HCT116 (cell line): Measurements from ENCODE around the gene FGFR1OP2. TPM values are rescaled to one million over a fixed set of nuclear protein-coding genes. Genes with fewer than 3 reads are reported as not detected.

Experiments used
- ATAC-seq: fragments of 200-7000 bp; cut with Tn5 transposase; 2 replicates; pipeline ENCODE4 v1.9.1; 2020; ENCODE audit warnings: mild to moderate bottlenecking, moderate library complexity
- BruUV-seq: library from RNA; stranded (reverse); fragments of 400-500 nt; replicated peaks from 2 replicates; lab custom pipeline; 2021; lab: Mats Ljungman, UMichigan
- CTCF ChIA-PET: fragments of 300-600 bp; sonication (Branson Sonifier 250); formaldehyde crosslinking; loops from one replicate; lab custom pipeline; 2021; ENCODE audit warnings: antibody characterized with exemption; lab: Charles Lee
- POLR2A ChIA-PET: fragments of 300-600, 350-600 bp; sonication (Branson Sonifier 250); formaldehyde crosslinking; loops from one replicate; lab custom pipeline; 2021; ENCODE audit warnings: antibody characterized with exemption; lab: Charles Lee
- RAD21 ChIA-PET, 2 experiments: fragments of 300-600 bp; sonication (Branson Sonifier 250); formaldehyde crosslinking; loops; one replicate each; lab custom pipeline; 2023; ENCODE audit warnings: low total read pairs in 2 of 2; ENCODE audit not compliant: uncharacterized antibody in 2 of 2, unreplicated experiment in 2 of 2, low non-redundant PET in 1 of 2; lab: Charles Lee
- DNase-seq: peaks from one replicate; pipeline ENCODE4 v3.0.0-alpha.2; 2010; ENCODE audit warnings: low read depth, low spot score
- H2AFZ ChIP-seq: fragments of 200-600 bp; shearing (Covaris generic), sonication (generic); 2 replicates; pipeline ENCODE4 v1.6.1; 2017; ENCODE audit warnings: low read depth, mixed run types, mixed read lengths, antibody characterized with exemption, low read length; ENCODE audit not compliant: poor library complexity, severe bottlenecking
- H3K27ac ChIP-seq: 2 replicates; pipeline ENCODE4 v1.5.1; 2012; ENCODE audit warnings: low read depth, low read length
- H3K27me3 ChIP-seq: fragments of 200-600 bp; sonication (generic); 2 replicates; pipeline ENCODE4 v1.6.1; 2016; ENCODE audit warnings: mixed run types, low read length, mixed read lengths; ENCODE audit not compliant: insufficient read depth
- H3K36me3 ChIP-seq, 2 experiments: fragments of 200-500 bp in 1 of 2; fragments of 200-600 bp in 1 of 2; sonication (Bioruptor generic) in 1 of 2; sonication (generic) in 1 of 2; 2 replicates each; pipeline versions ENCODE4 v1.5.1 to v1.6.1; 2014 to 2016; ENCODE audit warnings: low read length in 2 of 2, inconsistent platforms in 1 of 2, mixed read lengths in 1 of 2, mixed run types in 1 of 2; ENCODE audit not compliant: insufficient read depth in 2 of 2, control insufficient read depth in 1 of 2
- H3K4me1 ChIP-seq, 2 experiments: fragments of 200-600 bp in 1 of 2; sonication (generic) in 1 of 2; 2 replicates each; pipeline versions ENCODE4 v1.5.1 to v1.6.1; 2012 to 2017; ENCODE audit warnings: low read length in 2 of 2, inconsistent platforms in 1 of 2, mild to moderate bottlenecking in 1 of 2, mixed read lengths in 1 of 2, mixed run types in 1 of 2, moderate library complexity in 1 of 2; ENCODE audit not compliant: insufficient read depth in 2 of 2, control insufficient read depth in 1 of 2
- H3K4me2 ChIP-seq: fragments of 200-600 bp; sonication (generic); 2 replicates; pipeline ENCODE4 v1.6.1; 2017; ENCODE audit warnings: mixed run types, low read length, mixed read lengths
- H3K4me3 ChIP-seq, 2 experiments: fragments of 200-600 bp in 1 of 2; sonication (generic) in 1 of 2; replicated peaks in 1 of 2; 2 replicates each; pipeline ENCODE4 v1.5.1; 2011 to 2016; ENCODE audit warnings: low read length in 2 of 2, control low read depth in 1 of 2, low read depth in 1 of 2, mild to moderate bottlenecking in 1 of 2, mixed read lengths in 1 of 2, mixed run types in 1 of 2
- H3K79me2 ChIP-seq: fragments of 200-600 bp; sonication (generic); 2 replicates; pipeline ENCODE4 v1.6.1; 2017; ENCODE audit warnings: mild to moderate bottlenecking, mixed run types, low read length, moderate library complexity, mixed read lengths; ENCODE audit not compliant: insufficient read depth
- H3K9ac ChIP-seq: fragments of 200-600 bp; sonication (generic); 2 replicates; pipeline ENCODE4 v1.6.1; 2016; ENCODE audit warnings: low read length, mixed read lengths
- H3K9me2 ChIP-seq: fragments of 200-600 bp; sonication (generic), shearing (Covaris generic); 2 replicates; pipeline ENCODE4 v1.6.1; 2017; ENCODE audit warnings: mixed run types, mild to moderate bottlenecking, moderate library complexity; ENCODE audit not compliant: insufficient read depth
- H3K9me3 ChIP-seq, 2 experiments: fragments of 200-500 bp in 1 of 2; fragments of 200-600 bp in 1 of 2; sonication (Bioruptor generic) in 1 of 2; sonication (generic) in 1 of 2; 2 replicates each; pipeline ENCODE4 v1.6.1; 2014 to 2017; ENCODE audit warnings: low read length in 2 of 2, mixed read lengths in 2 of 2, inconsistent platforms in 1 of 2, low read depth in 1 of 2, mild to moderate bottlenecking in 1 of 2, mixed run types in 1 of 2, moderate library complexity in 1 of 2; ENCODE audit not compliant: control insufficient read depth in 1 of 2, insufficient read depth in 1 of 2
- H4K20me1 ChIP-seq: fragments of 200-600 bp; sonication (generic), shearing (Covaris generic); 2 replicates; pipeline ENCODE4 v1.6.1; 2017; ENCODE audit warnings: mixed run types, mild to moderate bottlenecking, moderate library complexity; ENCODE audit not compliant: insufficient read depth
- CBX3 ChIP-seq: IDR thresholded peaks from 2 replicates; pipeline ENCODE4 v1.6.1; 2012; ENCODE audit warnings: low read depth
- CTCF ChIP-seq, 3 experiments: fragments of 200-600 bp in 1 of 3; sonication (generic) in 1 of 3; IDR thresholded peaks in 2 of 3; conservative IDR thresholded peaks in 1 of 3; 2 replicates each; pipeline ENCODE4 v1.5.1; 2012 to 2017; ENCODE audit warnings: low read depth in 2 of 3, low read length in 2 of 3, antibody characterized with exemption in 1 of 3, borderline replicate concordance in 1 of 3, control low read depth in 1 of 3, mild to moderate bottlenecking in 1 of 3, mixed read lengths in 1 of 3, mixed run types in 1 of 3, moderate library complexity in 1 of 3; ENCODE audit not compliant: insufficient read depth in 1 of 3
- EGR1 ChIP-seq: IDR thresholded peaks from 2 replicates; pipeline ENCODE4 v1.6.1; 2012; ENCODE audit warnings: low read depth
- POLR2AphosphoS5 ChIP-seq: IDR thresholded peaks from 2 replicates; pipeline ENCODE4 v1.6.1; 2011; ENCODE audit warnings: mild to moderate bottlenecking, low read depth, low read length, moderate library complexity
- REST ChIP-seq: IDR thresholded peaks from 2 replicates; pipeline ENCODE4 v1.6.1; 2012; ENCODE audit warnings: low read depth
- SP1 ChIP-seq: IDR thresholded peaks from 2 replicates; pipeline ENCODE4 v1.6.1; 2012; ENCODE audit warnings: low read depth
- YY1 ChIP-seq: IDR thresholded peaks from 2 replicates; pipeline ENCODE4 v1.6.1; 2011; ENCODE audit warnings: low read length, low read depth, moderate library complexity, mild to moderate bottlenecking; ENCODE audit not compliant: insufficient replicate concordance; ENCODE audit errors: extremely low read depth
- intact Hi-C: fragments of 100-400 bp; cut with micrococcal nuclease; formaldehyde crosslinking; loops from 2 replicates; pipeline ENCODE4 v1.10.0; 2022
- total RNA-seq: library from RNA; stranded (reverse); gene quantifications from one replicate; pipeline ENCODE4 v1.2.1, GENCODE V29; 2021; ENCODE audit not compliant: unreplicated experiment

Gene FGFR1OP2
- total RNA-seq, 1 experiment from 2014 or later: 29.6 TPM

- RAD21 ChIA-PET: no interaction called here
- no peaks in the 10 kb centered on the region for H3K27me3 ChIP-seq
- H3K27ac ChIP-seq: no peak overlapping the region
- TF ChIP-seq EGR1: no peak
- no peak for TF ChIP-seq YY1
- no peak for TF ChIP-seq REST
- no peak for TF ChIP-seq CBX3
- no peak for TF ChIP-seq CTCF (IDR thresholded peaks at IDR 0.05 in 2 of 3, conservative IDR thresholded peaks at IDR 0.05 in 1 of 3; ENCODE audit: borderline replicate concordance in 1 of 3, insufficient read depth in 1 of 3, low read depth in 2 of 3, low read length in 2 of 3)
- TF ChIP-seq SP1: no peak
- TF ChIP-seq POLR2AphosphoS5: no peak
- H2AFZ ChIP-seq: no peak overlapping the region
- H3K9ac ChIP-seq: no peak overlapping the region
- H4K20me1 ChIP-seq: no peaks in the 10 kb centered on the region; the same call in 1 of the 2 replicates
- H3K9me2 ChIP-seq: no peaks in the 10 kb centered on the region
- BruUV-seq: no TSS peak
- CTCF ChIA-PET: no interaction called here
- H3K79me2 ChIP-seq: peaks cover 52% of the 10 kb centered on the region
- H3K4me3 ChIP-seq: no peak overlapping the region
- no peak for ATAC-seq
- intact Hi-C loops: no loop called here
- POLR2A ChIA-PET: no interaction called here
- H3K9me3 ChIP-seq: no peaks in the 10 kb centered on the region; a peak in 1 of 4 replicates
- no peak for DNase-seq
- H3K4me1 ChIP-seq: no peaks in the 10 kb centered on the region
- peaks cover 21 to 45% of the 10 kb centered on the region in 2 experiments for H3K36me3 ChIP-seq
- H3K4me2 ChIP-seq: no peak overlapping the region
Measured at GRCh38 chr12:26929590-26929989, 8.7 kb upstream of the FGFR1OP2 start.
